ENCODE data around the gene NSMF.

GRCh38 chr9:137492464-137493363, 33.6 kb upstream of the NSMF start:
- TF ChIP-seq CTCF (conservative IDR thresholded peaks at IDR 0.05; ENCODE audit: low read depth in 2 of 2) = no peak
- TF ChIP-seq POLR2AphosphoS5 (IDR thresholded peaks at IDR 0.05; ENCODE audit: low read depth) = no peak
- TF ChIP-seq EZH2 (IDR thresholded peaks at IDR 0.05; ENCODE audit: low read depth, unreplicated experiment) = no peak
- TF ChIP-seq REST (IDR thresholded peaks at IDR 0.05; ENCODE audit: unreplicated experiment) = no peak
- no peak for TF ChIP-seq EZH2phosphoT487 (IDR thresholded peaks at IDR 0.05; ENCODE audit: unreplicated experiment)
- no peak for TF ChIP-seq CREB1 (CRISPR knock-in tag; IDR thresholded peaks at IDR 0.05; ENCODE audit: low read depth)
- TF ChIP-seq ETS1 (IDR thresholded peaks at IDR 0.05) = no peak
- no peak for TF ChIP-seq STAT1 (IDR thresholded peaks at IDR 0.05; ENCODE audit: unreplicated experiment)
- TF ChIP-seq JUNB (IDR thresholded peaks at IDR 0.05; ENCODE audit: unreplicated experiment) = no peak
- TF ChIP-seq ZNF114 (CRISPR knock-in tag; IDR thresholded peaks at IDR 0.05) = no peak
- no peak for TF ChIP-seq NANOG (IDR thresholded peaks at IDR 0.05; ENCODE audit: borderline replicate concordance)
- no peak for TF ChIP-seq ZNF331 (CRISPR knock-in tag; IDR thresholded peaks at IDR 0.05; ENCODE audit: low read depth)
- TF ChIP-seq ZNF462 (CRISPR knock-in tag; IDR thresholded peaks at IDR 0.05) = no peak
